A549 (cell line): ENCODE results near the gene FHIT. TPM values are rescaled to one million over a fixed set of nuclear protein-coding genes. Genes with fewer than 3 reads are reported as not detected.

ENCODE experiments used
- ATAC-seq, 2 experiments: fragments of 200-7000 bp in 1 of 2; fragments of >200 bp in 1 of 2; cut with Nextera tagmentation in 1 of 2; cut with Tn5 transposase in 1 of 2; 3 replicates each; pipeline versions ENCODE4 v1.8.0 to v1.9.1; 2018 to 2020; ENCODE audit warnings: mild to moderate bottlenecking in 1 of 2, moderate library complexity in 1 of 2
- CTCF ChIA-PET: fragments of 300-600 bp; sonication (Branson Sonifier 250); formaldehyde crosslinking; extraction: SDS; loops from one replicate; lab custom pipeline; 2021; ENCODE audit warnings: antibody characterized with exemption, inconsistent platforms; lab: Yijun Ruan, JAX
- POLR2A ChIA-PET: fragments of 350-600 bp; formaldehyde crosslinking; extraction: SDS; loops from one replicate; lab custom pipeline; 2021; ENCODE audit warnings: antibody characterized with exemption, inconsistent platforms; lab: Yijun Ruan, JAX
- DNase-seq, 2 experiments: peaks; one replicate each; pipeline versions ENCODE4 v3.0.0 to v3.0.0-alpha.2; 2011 to 2016; ENCODE audit warnings: low read depth in 1 of 2, low spot score in 1 of 2
- FAIRE-seq: peaks from 2 replicates; lab custom pipeline; 2011; peaks lifted over from hg19 to GRCh38; lab: Jason Lieb, UNC
- H3K27ac ChIP-seq, 2 experiments: fragments of >200 bp; sonication (Bioruptor Twin); formaldehyde crosslinking; 3 replicates each; pipeline ENCODE4 v1.5.1; 2016 to 2017
- H3K4me1 ChIP-seq: fragments of >200 bp; sonication (Bioruptor Twin); formaldehyde crosslinking; 3 replicates; pipeline ENCODE4 v1.6.1; 2016
- H3K4me2 ChIP-seq: fragments of >200 bp; sonication (Bioruptor Twin); formaldehyde crosslinking; 3 replicates; pipeline ENCODE4 v1.6.1; 2016
- H3K4me3 ChIP-seq: fragments of >200 bp; sonication (Bioruptor Twin); formaldehyde crosslinking; 3 replicates; pipeline ENCODE4 v1.5.1; 2016
- H3K9me3 ChIP-seq: fragments of >200 bp; sonication (Bioruptor Twin); formaldehyde crosslinking; 3 replicates; pipeline ENCODE4 v1.6.1; 2016
- CBX2 ChIP-seq: fragments of 200-600 bp; sonication (generic); IDR thresholded peaks from 2 replicates; pipeline ENCODE4 v1.6.1; 2016; ENCODE audit warnings: low read depth, mild to moderate bottlenecking, borderline replicate concordance
- CBX8 ChIP-seq: fragments of 200-600 bp; sonication (generic); IDR thresholded peaks from 2 replicates; pipeline ENCODE4 v1.6.1; 2016
- CEBPB ChIP-seq, 2 experiments: fragments of >200 bp in 1 of 2; sonication (Bioruptor Twin) in 1 of 2; formaldehyde crosslinking in 1 of 2; IDR thresholded peaks; 2 replicates each; pipeline ENCODE4 v1.6.1; 2012 to 2016
- CHD2 ChIP-seq: fragments of 150-350 bp; IDR thresholded peaks from 2 replicates; pipeline ENCODE4 v1.6.1; 2014; ENCODE audit warnings: low read length; ENCODE audit not compliant: partially characterized antibody
- CHD4 ChIP-seq: fragments of 200-600 bp; sonication (generic); IDR thresholded peaks from 2 replicates; pipeline ENCODE4 v1.6.1; 2016; ENCODE audit warnings: antibody characterized with exemption, mild to moderate bottlenecking, borderline replicate concordance
- EP300 ChIP-seq, 2 experiments: fragments of >200 bp; sonication (Bioruptor Twin); formaldehyde crosslinking; IDR thresholded peaks; 2 replicates in 1 of 2; 3 replicates in 1 of 2; pipeline ENCODE4 v1.6.1; 2016 to 2017
- FOSL2 ChIP-seq, 2 experiments: fragments of 450-650 bp in 1 of 2; fragments of >200 bp in 1 of 2; sonication (Bioruptor Twin) in 1 of 2; formaldehyde crosslinking; IDR thresholded peaks; 2 replicates each; pipeline versions ENCODE4 v1.5.0 to v1.6.1; 2016 to 2020; ENCODE audit warnings: mild to moderate bottlenecking in 1 of 2, moderate library complexity in 1 of 2
- HEYL ChIP-seq: fragments of 250-450 bp; sonication (Bioruptor Pico); IDR thresholded peaks from 2 replicates; pipeline ENCODE4 v1.8.0; 2021; ENCODE audit warnings: mild to moderate bottlenecking, moderate library complexity
- HOXB5 ChIP-seq: fragments of 250-450 bp; sonication (Bioruptor Pico); IDR thresholded peaks from 2 replicates; pipeline ENCODE4 v1.5.0; 2020; ENCODE audit warnings: mild to moderate bottlenecking, moderate library complexity
- KDM1A ChIP-seq: fragments of 200-600 bp; sonication (generic); IDR thresholded peaks from 2 replicates; pipeline ENCODE4 v1.6.1; 2016; ENCODE audit warnings: low read depth, mild to moderate bottlenecking
- KDM5A ChIP-seq: fragments of 200-600 bp; sonication (generic); IDR thresholded peaks from 2 replicates; pipeline ENCODE4 v1.6.1; 2016; ENCODE audit warnings: antibody characterized with exemption, mild to moderate bottlenecking
- MAZ ChIP-seq: fragments of 150-350 bp; IDR thresholded peaks from 2 replicates; pipeline ENCODE4 v1.6.1; 2014; ENCODE audit warnings: antibody characterized with exemption, low read depth, low read length, borderline replicate concordance
- MYC ChIP-seq: IDR thresholded peaks from 2 replicates; pipeline ENCODE4 v1.6.1; 2012; ENCODE audit warnings: mild to moderate bottlenecking, inconsistent platforms, low read length, improper control_type of control experiment, borderline replicate concordance
- NR3C1 ChIP-seq: fragments of >200 bp; sonication (Bioruptor Twin); formaldehyde crosslinking; IDR thresholded peaks from 3 replicates; pipeline ENCODE4 v1.6.1; 2017
- POLR2AphosphoS2 ChIP-seq: conservative IDR thresholded peaks from 2 replicates; pipeline ENCODE4 v1.6.1; 2012; ENCODE audit warnings: low read length, improper control_type of control experiment, inconsistent platforms
- RAD21 ChIP-seq, 2 experiments: fragments of >200 bp in 1 of 2; sonication (Bioruptor Twin) in 1 of 2; formaldehyde crosslinking in 1 of 2; IDR thresholded peaks in 1 of 2; conservative IDR thresholded peaks in 1 of 2; 2 replicates in 1 of 2; 3 replicates in 1 of 2; pipeline ENCODE4 v1.6.1; 2012 to 2018; ENCODE audit warnings: inconsistent platforms in 1 of 2
- RCOR1 ChIP-seq: fragments of 150-350 bp; IDR thresholded peaks from 2 replicates; pipeline ENCODE4 v1.6.1; 2014; ENCODE audit warnings: antibody characterized with exemption, low read length, low read depth
- RNF2 ChIP-seq: fragments of 200-600 bp; sonication (generic); IDR thresholded peaks from 2 replicates; pipeline ENCODE4 v1.6.1; 2016; ENCODE audit warnings: low read depth, mild to moderate bottlenecking, antibody characterized with exemption, moderate library complexity, borderline replicate concordance
- SMC3 ChIP-seq: fragments of >200 bp; sonication (Bioruptor Twin); formaldehyde crosslinking; IDR thresholded peaks from 3 replicates; pipeline ENCODE4 v1.6.1; 2018; ENCODE audit warnings: inconsistent platforms
- TFCP2L1 ChIP-seq: fragments of 250-450 bp; sonication (Bioruptor Pico); IDR thresholded peaks from 2 replicates; pipeline ENCODE4 v1.5.0; 2021; ENCODE audit warnings: mild to moderate bottlenecking
- ZFP36 ChIP-seq: fragments of 450-650 bp; IDR thresholded peaks from 2 replicates; pipeline ENCODE4 v1.6.1; 2014; ENCODE audit warnings: borderline replicate concordance; ENCODE audit not compliant: partially characterized antibody
- ZNF302 ChIP-seq: fragments of 250-450 bp; sonication (Bioruptor Pico); IDR thresholded peaks from 2 replicates; pipeline ENCODE4 v1.9.0; 2021; ENCODE audit warnings: inconsistent platforms, mild to moderate bottlenecking, moderate library complexity
- WGBS: methylation state at CpG from one replicate; pipeline ENCODE4 v1.1.6; 2017; ENCODE audit errors: missing lambda C conversion rate; 5-methylcytosine and 5-hydroxymethylcytosine counted together
- polyA plus RNA-seq, 4 experiments: library from polyadenylated mRNA; depleted of rRNA in 3 of 4; stranded (reverse); fragments of >200 nt; fragmentation: RNase III in 1 of 4; extraction: RNeasy Plus Mini Kit Qiagen cat#74134 plus additional on column Dnase treatment in 1 of 4; gene quantifications; 2 replicates in 3 of 4; 3 replicates in 1 of 4; pipeline ENCODE4 v1.2.3, GENCODE V29; 2011 to 2017
- TF ChIP-seq, protein P1 (sequence below): fragments of 250-450 bp; sonication (Bioruptor Pico); IDR thresholded peaks from 2 replicates; pipeline ENCODE4 v1.5.0; 2020; ENCODE audit warnings: low read depth, mild to moderate bottlenecking, moderate library complexity
- TF ChIP-seq, protein P2 (sequence below): fragments of >200 bp; sonication (Bioruptor Twin); formaldehyde crosslinking; IDR thresholded peaks from 3 replicates; pipeline ENCODE4 v1.6.1; 2016
- TF ChIP-seq, protein P3 (sequence below): IDR thresholded peaks from 2 replicates; pipeline ENCODE4 v1.6.1; 2012
- TF ChIP-seq, protein P4 (sequence below): fragments of 450-650 bp; IDR thresholded peaks from 2 replicates; pipeline ENCODE4 v1.6.1; 2014; ENCODE audit warnings: antibody characterized with exemption

FHIT gene
- polyA plus RNA-seq, 2 of the 4 experiments (the other 2 are of a cell fraction) = 0.76 to 0.92 TPM

DNA sequence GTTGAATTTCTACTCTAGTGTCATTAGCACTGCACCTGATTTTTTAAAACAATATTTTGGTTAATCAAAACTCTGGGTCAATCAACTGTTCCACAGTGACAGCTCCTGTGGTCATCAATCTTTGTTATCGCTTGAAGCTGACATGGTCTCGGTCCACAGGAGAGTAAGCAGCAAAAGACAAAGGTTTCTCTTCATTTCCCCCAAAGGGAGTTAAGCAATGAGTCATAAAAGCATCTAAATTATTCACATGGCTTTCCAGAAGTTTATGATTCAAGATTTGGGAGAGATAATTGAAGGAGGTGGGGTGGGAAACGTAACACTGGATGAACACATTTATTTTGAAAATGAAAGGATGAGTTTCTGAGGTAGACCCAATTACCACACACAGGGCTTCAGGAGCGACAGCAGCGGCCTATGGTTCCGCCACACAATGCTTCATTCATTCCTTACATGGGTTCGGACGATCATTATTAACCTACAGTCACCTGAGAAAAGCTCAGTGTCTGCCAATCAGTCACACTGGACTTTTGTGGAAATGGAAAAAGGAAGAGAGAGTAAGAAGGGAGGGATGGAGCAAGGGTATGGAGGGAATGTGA, 505.1 kb downstream of the FHIT start:
- no peak for FAIRE-seq
- no peak overlapping the region for H3K4me2 ChIP-seq
- CTCF ChIA-PET = no interaction called here
- no peak overlapping the region for H3K4me3 ChIP-seq
- TF ChIP-seq FOSL2 (IDR thresholded peaks at IDR 0.05) = no peak
- TF ChIP-seq FOSL2 (CRISPR knock-in tag; IDR thresholded peaks at IDR 0.05) = no peak
- TF ChIP-seq, protein P1, sequence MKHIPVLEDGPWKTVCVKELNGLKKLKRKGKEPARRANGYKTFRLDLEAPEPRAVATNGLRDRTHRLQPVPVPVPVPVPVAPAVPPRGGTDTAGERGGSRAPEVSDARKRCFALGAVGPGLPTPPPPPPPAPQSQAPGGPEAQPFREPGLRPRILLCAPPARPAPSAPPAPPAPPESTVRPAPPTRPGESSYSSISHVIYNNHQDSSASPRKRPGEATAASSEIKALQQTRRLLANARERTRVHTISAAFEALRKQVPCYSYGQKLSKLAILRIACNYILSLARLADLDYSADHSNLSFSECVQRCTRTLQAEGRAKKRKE = no peak
- TF ChIP-seq NR3C1 = no peak
- TF ChIP-seq RAD21 (conservative IDR thresholded peaks at IDR 0.05 in 1 of 2, IDR thresholded peaks at IDR 0.05 in 1 of 2) = no peak
- TF ChIP-seq POLR2AphosphoS2 = no peak
- TF ChIP-seq KDM1A = no peak
- no peak for TF ChIP-seq CBX2
- TF ChIP-seq, protein P2, sequence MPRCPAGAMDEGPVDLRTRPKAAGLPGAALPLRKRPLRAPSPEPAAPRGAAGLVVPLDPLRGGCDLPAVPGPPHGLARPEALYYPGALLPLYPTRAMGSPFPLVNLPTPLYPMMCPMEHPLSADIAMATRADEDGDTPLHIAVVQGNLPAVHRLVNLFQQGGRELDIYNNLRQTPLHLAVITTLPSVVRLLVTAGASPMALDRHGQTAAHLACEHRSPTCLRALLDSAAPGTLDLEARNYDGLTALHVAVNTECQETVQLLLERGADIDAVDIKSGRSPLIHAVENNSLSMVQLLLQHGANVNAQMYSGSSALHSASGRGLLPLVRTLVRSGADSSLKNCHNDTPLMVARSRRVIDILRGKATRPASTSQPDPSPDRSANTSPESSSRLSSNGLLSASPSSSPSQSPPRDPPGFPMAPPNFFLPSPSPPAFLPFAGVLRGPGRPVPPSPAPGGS = no peak
- no peak for TF ChIP-seq HOXB5
- no peak for TF ChIP-seq TFCP2L1
- no peak for TF ChIP-seq RNF2
- TF ChIP-seq, all 56 proteins: peak for 0
- Histone ChIP-seq H3K4me1 (no peaks in the 10 kb centered on the region), H3K9me3 (no peaks in the 10 kb centered on the region), H3K27ac (no peak overlapping the region)
- POLR2A ChIA-PET = no interaction called here
- DNase-seq (no peak), ATAC-seq (no peak)
- WGBS = 47% methylated on average over 8 of the region's 8 CpGs

DNA sequence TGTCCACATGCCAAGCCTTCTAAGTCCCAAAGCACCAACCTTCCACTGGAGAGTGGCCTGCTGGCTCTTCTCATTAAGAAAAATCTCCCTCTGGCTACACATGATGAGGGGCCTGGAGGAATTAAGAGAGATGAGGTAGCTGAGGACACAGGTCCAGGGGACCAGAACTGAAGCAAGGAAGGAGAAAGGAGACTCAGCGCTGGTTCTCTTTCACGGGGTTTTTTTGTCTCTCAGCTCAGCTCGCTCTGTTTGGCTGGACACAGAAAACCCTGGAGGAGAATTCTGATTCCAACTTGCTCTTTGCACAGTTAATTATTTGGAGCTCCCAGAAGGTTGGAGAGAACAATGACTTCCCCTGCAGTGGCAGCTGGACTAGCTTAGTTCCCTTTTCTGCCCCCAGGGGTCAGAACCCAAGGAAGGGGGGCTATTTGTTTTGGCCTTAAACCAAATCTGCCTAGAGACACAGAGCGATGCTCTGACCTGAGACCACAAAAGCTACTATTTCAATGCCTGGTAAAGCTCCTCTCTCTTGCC, 507.6 kb downstream of the FHIT start:
- H3K4me1 ChIP-seq = no peaks in the 10 kb centered on the region
- no peak for FAIRE-seq
- ChIA-PET CTCF (interaction anchor here (0.6 to 1.0 kb wide), 3 partner anchors 85 to 1531 kb away, joined by 3 read pairs; no protein-coding TSS in a partner anchor), POLR2A (no interaction called here)
- TF ChIP-seq ZFP36 = no peak
- no peak for TF ChIP-seq MYC
- no peak for TF ChIP-seq TFCP2L1
- TF ChIP-seq HEYL = no peak
- no peak for TF ChIP-seq EP300 (IDR thresholded peaks at IDR 0.05)
- TF ChIP-seq RCOR1 = no peak
- no peak for TF ChIP-seq NR3C1
- no peak for TF ChIP-seq CHD4
- TF ChIP-seq, protein P1 = no peak
- TF ChIP-seq, protein P3, sequence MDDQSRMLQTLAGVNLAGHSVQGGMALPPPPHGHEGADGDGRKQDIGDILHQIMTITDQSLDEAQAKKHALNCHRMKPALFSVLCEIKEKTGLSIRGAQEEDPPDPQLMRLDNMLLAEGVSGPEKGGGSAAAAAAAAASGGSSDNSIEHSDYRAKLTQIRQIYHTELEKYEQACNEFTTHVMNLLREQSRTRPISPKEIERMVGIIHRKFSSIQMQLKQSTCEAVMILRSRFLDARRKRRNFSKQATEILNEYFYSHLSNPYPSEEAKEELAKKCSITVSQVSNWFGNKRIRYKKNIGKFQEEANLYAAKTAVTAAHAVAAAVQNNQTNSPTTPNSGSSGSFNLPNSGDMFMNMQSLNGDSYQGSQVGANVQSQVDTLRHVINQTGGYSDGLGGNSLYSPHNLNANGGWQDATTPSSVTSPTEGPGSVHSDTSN = no peak
- TF ChIP-seq ZNF302 (CRISPR knock-in tag) = no peak
- no peak for TF ChIP-seq CEBPB (IDR thresholded peaks at IDR 0.05)
- TF ChIP-seq, protein P2 = no peak
- no peak for TF ChIP-seq CHD2
- no peak for TF ChIP-seq SMC3
- TF ChIP-seq KDM5A = no peak
- no peak for TF ChIP-seq MAZ
- TF ChIP-seq, protein P4, sequence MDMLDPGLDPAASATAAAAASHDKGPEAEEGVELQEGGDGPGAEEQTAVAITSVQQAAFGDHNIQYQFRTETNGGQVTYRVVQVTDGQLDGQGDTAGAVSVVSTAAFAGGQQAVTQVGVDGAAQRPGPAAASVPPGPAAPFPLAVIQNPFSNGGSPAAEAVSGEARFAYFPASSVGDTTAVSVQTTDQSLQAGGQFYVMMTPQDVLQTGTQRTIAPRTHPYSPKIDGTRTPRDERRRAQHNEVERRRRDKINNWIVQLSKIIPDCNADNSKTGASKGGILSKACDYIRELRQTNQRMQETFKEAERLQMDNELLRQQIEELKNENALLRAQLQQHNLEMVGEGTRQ = no peak
- TF ChIP-seq CBX8 = no peak
- TF ChIP-seq, all 56 proteins: peak for 0
- DNase-seq = no peak
- Histone ChIP-seq H3K4me3 (no peak overlapping the region), H3K4me2 (no peak overlapping the region), H3K9me3 (no peaks in the 10 kb centered on the region), H3K27ac (no peak overlapping the region)
- 29% methylated on average over 3 of the region's 4 CpGs for WGBS
- no peak for ATAC-seq
